Endodermal cell (in vitro differentiated cells): Measurements from ENCODE around the gene EVX2. TPM values are rescaled to one million over a fixed set of nuclear protein-coding genes. Genes with fewer than 3 reads are reported as not detected.

Experiments
- DNase-seq: peaks from one replicate; pipeline ENCODE4 v3.0.0-alpha.2; 2017
- H3K27ac ChIP-seq: 2 replicates; pipeline ENCODE4 v1.5.1; 2013; ENCODE audit warnings: mild to moderate bottlenecking, low read depth, low read length, moderate library complexity
- H3K27me3 ChIP-seq: 2 replicates; pipeline ENCODE4 v1.6.1; 2013; ENCODE audit warnings: mild to moderate bottlenecking, low read length, moderate library complexity; ENCODE audit not compliant: insufficient read depth, control insufficient read depth, poor library complexity, severe bottlenecking
- H3K36me3 ChIP-seq: 2 replicates; pipeline ENCODE4 v1.7.0; 2013; ENCODE audit warnings: mild to moderate bottlenecking, low read length, moderate library complexity; ENCODE audit not compliant: control insufficient read depth, insufficient read depth
- H3K4me1 ChIP-seq: one replicate; pipeline ENCODE4 v1.7.0; 2013; ENCODE audit warnings: low read length; ENCODE audit not compliant: control insufficient read depth, insufficient read depth
- H3K4me3 ChIP-seq: 2 replicates; pipeline ENCODE4 v1.5.1; 2013; ENCODE audit warnings: mild to moderate bottlenecking, low read length, moderate library complexity
- H3K9ac ChIP-seq: 2 replicates; pipeline ENCODE4 v1.6.1; 2013; ENCODE audit warnings: mild to moderate bottlenecking, low read length, moderate library complexity; ENCODE audit not compliant: poor library complexity, severe bottlenecking; ENCODE audit errors: extremely low read depth
- H3K9me3 ChIP-seq: 2 replicates; pipeline ENCODE4 v1.6.1; 2013; ENCODE audit warnings: mild to moderate bottlenecking, low read length, moderate library complexity; ENCODE audit not compliant: control insufficient read depth
- H3K27ac Mint-ChIP-seq: 2 replicates; pipeline ENCODE4 v1.8.0; 2020; ENCODE audit warnings: mixed read lengths
- H3K27me3 Mint-ChIP-seq: 2 replicates; pipeline ENCODE4 v1.8.0; 2021; ENCODE audit warnings: mild to moderate bottlenecking, mixed read lengths; ENCODE audit not compliant: insufficient read depth
- H3K36me3 Mint-ChIP-seq: 2 replicates; pipeline ENCODE4 v1.8.0; 2020; ENCODE audit warnings: low read depth, mixed read lengths
- H3K4me1 Mint-ChIP-seq: 2 replicates; pipeline ENCODE4 v1.8.0; 2020; ENCODE audit warnings: mixed read lengths
- H3K4me3 Mint-ChIP-seq: 2 replicates; pipeline ENCODE4 v1.8.0; 2020; ENCODE audit warnings: mild to moderate bottlenecking, moderate library complexity, mixed read lengths
- H3K9me3 Mint-ChIP-seq: 2 replicates; pipeline ENCODE4 v1.8.0; 2020; ENCODE audit warnings: mild to moderate bottlenecking, mixed read lengths
- WGBS, 2 experiments: methylation state at CpG; one replicate each; pipeline versions ENCODE4 v1.1.5 to v1.1.7; 2013; ENCODE audit warnings: missing lambda C conversion rate in 2 of 2, mixed read lengths in 1 of 2; ENCODE audit not compliant: insufficient coverage in 1 of 2, insufficient read length in 1 of 2; 5-methylcytosine and 5-hydroxymethylcytosine counted together
- total RNA-seq, 2 donors: library from RNA; stranded (reverse); fragmentation: NEBNext Ultra II Directional in 1 of 2; extraction: Animal tissue kit (Norgen Biotek cat#: 25700) in 1 of 2; gene quantifications; 2 replicates in 1 of 2; 3 replicates in 1 of 2; pipeline ENCODE4 v1.2.1, GENCODE V29; 2021
- TF ChIP-seq, protein P1 (sequence below): fragments of 200-600 bp; sonication (generic); conservative IDR thresholded peaks from 2 replicates; pipeline ENCODE4 v1.5.0; 2021; ENCODE audit warnings: antibody characterized with exemption, mild to moderate bottlenecking

The EVX2 gene
- total RNA-seq, 2 donors from 2014 or later, result not detected

- no peak overlapping the region for H3K9ac ChIP-seq
Measured at GRCh38 chr2:176123411-176124109, 39.8 kb upstream of the EVX2 start.

DNA sequence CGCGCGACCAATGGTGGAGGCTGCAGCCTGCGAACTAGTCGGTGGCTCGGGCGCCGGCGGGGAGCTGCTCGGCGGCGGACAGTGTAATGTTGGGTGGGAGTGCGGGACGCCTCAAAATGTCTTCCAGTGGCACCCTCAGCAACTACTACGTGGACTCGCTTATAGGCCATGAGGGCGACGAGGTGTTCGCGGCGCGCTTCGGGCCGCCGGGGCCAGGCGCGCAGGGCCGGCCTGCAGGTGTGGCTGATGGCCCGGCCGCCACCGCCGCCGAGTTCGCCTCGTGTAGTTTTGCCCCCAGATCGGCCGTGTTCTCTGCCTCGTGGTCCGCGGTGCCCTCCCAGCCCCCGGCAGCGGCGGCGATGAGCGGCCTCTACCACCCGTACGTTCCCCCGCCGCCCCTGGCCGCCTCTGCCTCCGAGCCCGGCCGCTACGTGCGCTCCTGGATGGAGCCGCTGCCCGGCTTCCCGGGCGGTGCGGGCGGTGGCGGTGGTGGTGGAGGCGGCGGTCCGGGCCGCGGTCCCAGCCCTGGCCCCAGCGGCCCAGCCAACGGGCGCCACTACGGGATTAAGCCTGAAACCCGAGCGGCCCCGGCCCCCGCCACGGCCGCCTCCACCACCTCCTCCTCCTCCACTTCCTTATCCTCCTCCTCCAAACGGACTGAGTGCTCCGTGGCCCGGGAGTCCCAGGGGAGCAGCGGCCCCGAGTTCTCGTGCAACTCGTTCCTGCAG, 39.1 kb upstream of the EVX2 start, which contains the start of gene HOXD9:
Gene HOXD9, plus strand, starts transcription at position 37 of the 728 bp plus-strand sequence. Its CDS starts 50 bp downstream, at position 87.
- Histone ChIP-seq H3K4me1 (no peaks in the 10 kb centered on the region), H3K27ac (no peak within 1 kb of the TSS)
- H3K27ac Mint-ChIP-seq, result no peak within 1 kb of the TSS

More at GRCh38 chr2:176123411-176124109, 39.8 kb upstream of the EVX2 start:
- TF ChIP-seq, protein P1, sequence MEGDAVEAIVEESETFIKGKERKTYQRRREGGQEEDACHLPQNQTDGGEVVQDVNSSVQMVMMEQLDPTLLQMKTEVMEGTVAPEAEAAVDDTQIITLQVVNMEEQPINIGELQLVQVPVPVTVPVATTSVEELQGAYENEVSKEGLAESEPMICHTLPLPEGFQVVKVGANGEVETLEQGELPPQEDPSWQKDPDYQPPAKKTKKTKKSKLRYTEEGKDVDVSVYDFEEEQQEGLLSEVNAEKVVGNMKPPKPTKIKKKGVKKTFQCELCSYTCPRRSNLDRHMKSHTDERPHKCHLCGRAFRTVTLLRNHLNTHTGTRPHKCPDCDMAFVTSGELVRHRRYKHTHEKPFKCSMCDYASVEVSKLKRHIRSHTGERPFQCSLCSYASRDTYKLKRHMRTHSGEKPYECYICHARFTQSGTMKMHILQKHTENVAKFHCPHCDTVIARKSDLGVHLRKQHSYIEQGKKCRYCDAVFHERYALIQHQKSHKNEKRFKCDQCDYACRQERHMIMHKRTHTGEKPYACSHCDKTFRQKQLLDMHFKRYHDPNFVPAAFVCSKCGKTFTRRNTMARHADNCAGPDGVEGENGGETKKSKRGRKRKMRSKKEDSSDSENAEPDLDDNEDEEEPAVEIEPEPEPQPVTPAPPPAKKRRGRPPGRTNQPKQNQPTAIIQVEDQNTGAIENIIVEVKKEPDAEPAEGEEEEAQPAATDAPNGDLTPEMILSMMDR, result no peak
- Mint-ChIP-seq H3K4me1 (peaks cover 5% of the 10 kb centered on the region), H3K36me3 (no peaks in the 10 kb centered on the region), H3K27me3 (peaks cover 99% of the 10 kb centered on the region), H3K4me3 (peak overlapping the region; percentile 43), H3K9me3 (no peaks in the 10 kb centered on the region), H3K27ac (no peak overlapping the region)
- Histone ChIP-seq H3K27me3 (peaks cover 100% of the 10 kb centered on the region), H3K36me3 (no peaks in the 10 kb centered on the region), H3K4me3 (peak overlapping the region; percentile 69), H3K4me1 (no peaks in the 10 kb centered on the region), H3K9me3 (no peaks in the 10 kb centered on the region), H3K27ac (no peak overlapping the region)
- 4 to 5% methylated on average over 31 to 40 of the region's 40 CpGs for WGBS, 2 experiments
- peak; percentile 72 for DNase-seq

DNA sequence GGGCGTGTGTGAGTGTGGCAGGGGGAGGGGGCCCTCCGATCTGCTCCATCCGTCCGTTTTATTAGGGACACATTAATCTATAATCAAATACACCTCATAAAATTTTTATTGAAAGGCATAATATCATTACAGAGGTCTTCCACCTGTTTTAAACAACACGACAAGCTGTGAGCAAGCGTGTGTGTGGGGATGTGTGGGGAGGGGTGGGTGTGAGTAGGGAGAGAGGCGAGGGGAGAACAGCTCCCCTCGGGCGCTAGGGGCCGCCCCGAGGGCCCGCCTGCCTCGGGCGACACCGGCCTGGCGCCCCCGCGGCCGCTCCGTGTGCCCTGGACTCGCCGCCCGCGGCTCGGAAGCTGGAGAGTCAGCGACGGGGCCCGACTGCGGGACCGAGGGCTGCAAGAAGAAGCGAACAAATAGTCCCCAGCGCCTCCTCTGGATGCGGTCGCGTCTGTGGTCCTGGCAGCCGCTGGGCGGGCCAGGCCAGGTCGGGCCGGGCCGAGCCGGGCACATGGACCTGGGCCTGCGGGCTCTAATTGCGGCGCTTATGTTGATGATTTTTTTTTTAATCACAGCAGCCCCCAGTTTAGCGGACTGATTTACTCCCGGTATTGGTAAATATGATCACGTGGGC, 38.4 kb upstream of the EVX2 start:
- no peaks in the 10 kb centered on the region for H3K36me3 Mint-ChIP-seq
- Histone ChIP-seq H3K9ac (no peak overlapping the region), H3K9me3 (peaks cover 2% of the 10 kb centered on the region), H3K36me3 (no peaks in the 10 kb centered on the region), H3K4me1 (no peaks in the 10 kb centered on the region), H3K27me3 (peaks cover 100% of the 10 kb centered on the region), H3K4me3 (peak overlapping the region; percentile 69), H3K27ac (no peak overlapping the region)
- H3K27ac Mint-ChIP-seq, result no peak overlapping the region
- H3K9me3 Mint-ChIP-seq, result peaks cover 2% of the 10 kb centered on the region
- no peaks in the 10 kb centered on the region for H3K4me1 Mint-ChIP-seq
- WGBS, 2 experiments, result 1% methylated on average over 44 of the region's 47 CpGs; no CpG with 5 or more reads in 1 of the 2 experiments
- peaks cover 99% of the 10 kb centered on the region for H3K27me3 Mint-ChIP-seq
- H3K4me3 Mint-ChIP-seq, result peak overlapping the region; percentile 43
- TF ChIP-seq, protein P1, result no peak
- no peak for DNase-seq

More for the DNA sequence above, 39.1 kb upstream of the EVX2 start, which contains the start of gene HOXD9:
- no peaks in the 10 kb centered on the region for H3K36me3 ChIP-seq
- no peaks in the 10 kb centered on the region for H3K9me3 ChIP-seq
- peak; percentile 87 for DNase-seq
- WGBS, 2 experiments, result 1 to 2% methylated on average over 11 to 84 of the region's 84 CpGs
- TF ChIP-seq, protein P1, result no peak
- Mint-ChIP-seq H3K9me3 (no peaks in the 10 kb centered on the region), H3K4me1 (no peaks in the 10 kb centered on the region), H3K36me3 (no peaks in the 10 kb centered on the region), H3K4me3 (peak within 1 kb of the TSS; percentile 43), H3K27me3 (peaks cover 99% of the 10 kb centered on the region)
- no peak within 1 kb of the TSS for H3K9ac ChIP-seq
- H3K27me3 ChIP-seq, result peaks cover 100% of the 10 kb centered on the region
- H3K4me3 ChIP-seq, result peak within 1 kb of the TSS; percentile 69
